HepG2 (cell line): ENCODE results near the gene TAGLN. TPM values are rescaled to one million over a fixed set of nuclear protein-coding genes. Genes with fewer than 3 reads are reported as not detected.

Experiments
- ATAC-seq: fragments of 200-7000 bp; cut with Tn5 transposase; 3 replicates; pipeline ENCODE4 v1.9.1; 2020; ENCODE audit warnings: mild to moderate bottlenecking, moderate library complexity
- BruUV-seq: library from RNA; stranded (reverse); fragments of 400-500 nt; replicated peaks from 2 replicates; lab custom pipeline; 2021; lab: Mats Ljungman, UMichigan
- CTCF ChIA-PET: fragments of 300-600 bp; formaldehyde crosslinking; extraction: SDS; loops from one replicate; lab custom pipeline; 2021; ENCODE audit warnings: low total read pairs, inconsistent platforms, low intra/inter-chr PET ratio; lab: Yijun Ruan, JAX
- POLR2A ChIA-PET: fragments of 350-600 bp; sonication (Branson Sonifier 250); formaldehyde crosslinking; loops from one replicate; lab custom pipeline; 2020; ENCODE audit warnings: antibody characterized with exemption, inconsistent platforms; lab: Yijun Ruan, JAX
- DNase-seq: peaks from one replicate; pipeline ENCODE4 v3.0.0-alpha.2; 2015; ENCODE audit warnings: low spot score
- FAIRE-seq: peaks from 3 replicates; lab custom pipeline; 2011; peaks lifted over from hg19 to GRCh38; lab: Jason Lieb, UNC
- H2AFZ ChIP-seq: one replicate; pipeline ENCODE4 v1.6.1; 2011; ENCODE audit warnings: low read length, inconsistent platforms
- H3K27ac ChIP-seq: fragments of 300-600 bp; 3 replicates; pipeline ENCODE4 v1.8.0; 2011; ENCODE audit warnings: mixed run types, mild to moderate bottlenecking, mixed read lengths, low read length, inconsistent platforms; ENCODE audit not compliant: insufficient read depth; ENCODE audit errors: extremely low read length
- H3K27me3 ChIP-seq, 2 experiments: fragments of 200-600 bp in 1 of 2; 2 replicates in 1 of 2; 3 replicates in 1 of 2; pipeline versions ENCODE4 v1.6.0 to v1.8.0; 2011; ENCODE audit warnings: low read length in 2 of 2, mild to moderate bottlenecking in 2 of 2, moderate library complexity in 2 of 2, inconsistent platforms in 1 of 2; ENCODE audit not compliant: insufficient read depth in 2 of 2, control insufficient read depth in 1 of 2
- H3K36me3 ChIP-seq, 2 experiments: fragments of 200-600 bp in 1 of 2; replicated peaks in 1 of 2; 2 replicates in 1 of 2; 3 replicates in 1 of 2; pipeline versions ENCODE4 v1.5.1 to v1.8.0; 2011; ENCODE audit warnings: low read length in 2 of 2, inconsistent platforms in 1 of 2; ENCODE audit not compliant: insufficient read depth in 2 of 2, control insufficient read depth in 1 of 2
- H3K4me1 ChIP-seq: 2 replicates; pipeline ENCODE4 v1.5.1; 2012; ENCODE audit warnings: low read length, inconsistent platforms; ENCODE audit not compliant: insufficient read depth
- H3K4me2 ChIP-seq: 2 replicates; pipeline ENCODE4 v1.6.0; 2011; ENCODE audit warnings: low read depth, low read length, inconsistent platforms
- H3K4me3 ChIP-seq, 3 experiments: fragments of 200-600 bp in 1 of 3; sonication (generic), shearing (Covaris generic) in 1 of 3; replicated peaks in 1 of 3; 2 replicates each; pipeline ENCODE4 v1.5.1; 2011 to 2016; ENCODE audit warnings: low read length in 3 of 3, inconsistent platforms in 2 of 3, low read depth in 2 of 3, mild to moderate bottlenecking in 2 of 3, control low read depth in 1 of 3, mixed read lengths in 1 of 3; ENCODE audit not compliant: insufficient read depth in 1 of 3
- H3K79me2 ChIP-seq: one replicate; pipeline ENCODE4 v1.6.1; 2011; ENCODE audit warnings: low read length, inconsistent platforms; ENCODE audit not compliant: insufficient read depth
- H3K9ac ChIP-seq: 2 replicates; pipeline ENCODE4 v1.6.0; 2011; ENCODE audit warnings: mild to moderate bottlenecking, low read depth, low read length, inconsistent platforms; ENCODE audit not compliant: insufficient read depth
- H3K9me3 ChIP-seq: 2 replicates; pipeline ENCODE4 v1.5.1; 2012; ENCODE audit warnings: mild to moderate bottlenecking, low read length
- H4K20me1 ChIP-seq: 2 replicates; pipeline ENCODE4 v1.6.0; 2011; ENCODE audit warnings: inconsistent platforms, mild to moderate bottlenecking, low read length, moderate library complexity; ENCODE audit not compliant: insufficient read depth
- ATF7-NPFF ChIP-seq: sonication (generic); formaldehyde crosslinking; IDR thresholded peaks from 2 replicates; pipeline ENCODE4 v1.8.1; 2023; ENCODE audit warnings: mild to moderate bottlenecking, low read depth, missing genetic modification reagents, moderate library complexity
- BCL6 ChIP-seq: IDR thresholded peaks from 2 replicates; pipeline ENCODE4 v1.6.1; 2016; ENCODE audit warnings: missing genetic modification reagents, missing compliant biosample characterization
- EZH2 ChIP-seq: conservative IDR thresholded peaks from 2 replicates; pipeline ENCODE4 v1.6.1; 2012; ENCODE audit warnings: mild to moderate bottlenecking, low read depth, low read length, moderate library complexity
- HNF1B ChIP-seq: sonication (generic); formaldehyde crosslinking; IDR thresholded peaks from 2 replicates; pipeline ENCODE4 v1.5.1; 2020; ENCODE audit warnings: mild to moderate bottlenecking, moderate library complexity, missing genetic modification reagents
- KDM3A ChIP-seq: IDR thresholded peaks from 2 replicates; pipeline ENCODE4 v1.6.1; 2018; ENCODE audit warnings: low read depth, missing compliant biosample characterization
- PAF1 ChIP-seq: IDR thresholded peaks from 2 replicates; pipeline ENCODE4 v1.6.1; 2016; ENCODE audit warnings: missing genetic modification reagents, missing compliant biosample characterization
- SMAD9 ChIP-seq: sonication (generic); formaldehyde crosslinking; IDR thresholded peaks from 2 replicates; pipeline ENCODE4 v1.5.1; 2020; ENCODE audit warnings: mild to moderate bottlenecking, missing genetic modification reagents
- TAF1 ChIP-seq: sonication (generic); formaldehyde crosslinking; IDR thresholded peaks from 2 replicates; pipeline ENCODE4 v1.4.0; 2020; ENCODE audit warnings: missing genetic modification reagents
- TERF1 ChIP-seq: sonication (generic); formaldehyde crosslinking; IDR thresholded peaks from 2 replicates; pipeline ENCODE4 v1.8.0; 2022; ENCODE audit warnings: mild to moderate bottlenecking, missing genetic modification reagents, moderate library complexity
- XRCC5 ChIP-seq: fragments of 200-400 bp; formaldehyde crosslinking; optimal IDR thresholded peaks from 2 replicates; pipeline ENCODE3; 2017; ENCODE audit warnings: mild to moderate bottlenecking, low read length
- ZBTB1 ChIP-seq: sonication (generic); formaldehyde crosslinking; IDR thresholded peaks from 2 replicates; pipeline ENCODE4 v1.4.0; 2020; ENCODE audit warnings: missing genetic modification reagents, borderline replicate concordance
- ZC3H13 ChIP-seq: sonication (generic); formaldehyde crosslinking; IDR thresholded peaks from 2 replicates; pipeline ENCODE4 v1.8.1; 2023; ENCODE audit warnings: mild to moderate bottlenecking, missing genetic modification reagents, moderate library complexity
- ZMAT3 ChIP-seq: sonication (generic); formaldehyde crosslinking; conservative IDR thresholded peaks from 2 replicates; pipeline ENCODE4 v1.7.0; 2021; ENCODE audit warnings: missing genetic modification reagents
- ZNF121 ChIP-seq: sonication (generic); formaldehyde crosslinking; IDR thresholded peaks from 2 replicates; pipeline ENCODE4 v1.5.0; 2020; ENCODE audit warnings: mild to moderate bottlenecking, missing genetic modification reagents
- ZNF766 ChIP-seq: sonication (generic); formaldehyde crosslinking; IDR thresholded peaks from 2 replicates; pipeline ENCODE4 v1.5.0; 2020; ENCODE audit warnings: missing genetic modification reagents, borderline replicate concordance
- ZNF780A ChIP-seq: sonication (generic); formaldehyde crosslinking; IDR thresholded peaks from 2 replicates; pipeline ENCODE4 v1.8.0; 2022; ENCODE audit warnings: mild to moderate bottlenecking, missing genetic modification reagents, moderate library complexity
- WGBS: methylation state at CpG from one replicate; pipeline ENCODE4 v1.1.6; 2017; ENCODE audit warnings: low lambda C conversion rate; 5-methylcytosine and 5-hydroxymethylcytosine counted together
- in situ Hi-C: cut with HindIII; loops from 2 replicates; pipeline ENCODE4 v1.10.0; 2017; ENCODE audit warnings: low pct_unique_long_range_greater_than_20kb; ENCODE audit not compliant: extremely low pct_ligation_motif_present
- intact Hi-C: fragments of 100-400 bp; cut with micrococcal nuclease; formaldehyde crosslinking; loops from one replicate; pipeline ENCODE4 v1.10.0; 2022; ENCODE audit not compliant: unreplicated experiment
- polyA plus RNA-seq, 8 experiments: library from polyadenylated mRNA; depleted of rRNA in 3 of 8; stranded (reverse) in 7 of 8; unstranded in 1 of 8; fragments of >200 nt; fragmentation: Illumina TruSeq in 4 of 8; extraction: Trizol in 4 of 8; gene quantifications; 2 replicates each; pipeline versions ENCODE4 v1.2.1 to v1.2.3, GENCODE V29; 2011 to 2016; ENCODE audit warnings: low read depth in 4 of 8, missing spikeins in 1 of 8, mixed read lengths in 1 of 8; ENCODE audit not compliant: insufficient read depth in 1 of 8
- total RNA-seq, 5 experiments: library from RNA; depleted of rRNA; stranded (reverse); fragments of >200 nt; fragmentation: Illumina TruSeq; extraction: Trizol; gene quantifications; 2 replicates each; pipeline ENCODE4 v1.2.3, GENCODE V29; 2016; ENCODE audit warnings: low read depth in 1 of 5

The TAGLN gene
- total and polyA plus RNA-seq, 2 of the 13 experiments (the other 11 are each of a cell fraction or from before 2014, with no cell fraction given): 12.6 to 75.4 TPM

- ATAC-seq (no peak), DNase-seq (no peak), FAIRE-seq (no peak)
- peaks cover 8 to 21% of the 10 kb centered on the region in 2 experiments; a peak in 4 of 5 replicates for H3K36me3 ChIP-seq
- H3K27ac ChIP-seq: no peak overlapping the region
- POLR2A ChIA-PET: no interaction called here
- CTCF ChIA-PET: no interaction called here
- H3K9me3 ChIP-seq: no peaks in the 10 kb centered on the region
- intact Hi-C loops: no loop called here
- no peak for TF ChIP-seq ZNF121 (CRISPR knock-in tag)
- TF ChIP-seq ZBTB1 (CRISPR knock-in tag): no peak
- no peak for TF ChIP-seq XRCC5
- TF ChIP-seq ZNF780A (CRISPR knock-in tag): no peak
- TF ChIP-seq PAF1: no peak
- TF ChIP-seq ZMAT3: no peak
- BruUV-seq: no TSS peak
- no peak overlapping the region for H3K4me2 ChIP-seq
- no peaks in the 10 kb centered on the region for H3K27me3 ChIP-seq
- no peak overlapping the region for H3K9ac ChIP-seq
- peaks cover 20% of the 10 kb centered on the region for H3K4me1 ChIP-seq
- H3K4me3 ChIP-seq: no peak overlapping the region
- H2AFZ ChIP-seq: no peak overlapping the region
- H4K20me1 ChIP-seq: no peaks in the 10 kb centered on the region
- WGBS: 98% methylated on average over 11 of the region's 16 CpGs
- H3K79me2 ChIP-seq: no peaks in the 10 kb centered on the region
- in situ Hi-C loops: no loop called here
Measured at GRCh38 chr11:117187799-117188481, 11.2 kb upstream of the TAGLN start.

- no peaks in the 10 kb centered on the region for H3K27me3 ChIP-seq
- ChIA-PET CTCF (no interaction called here), POLR2A (no interaction called here)
- H3K27ac ChIP-seq: no peak overlapping the region
- in situ Hi-C loops (no loop called here), intact Hi-C loops (no loop called here)
- H3K79me2 ChIP-seq: no peaks in the 10 kb centered on the region
- no peak overlapping the region for H2AFZ ChIP-seq
- no peak for FAIRE-seq
- H3K36me3 ChIP-seq: peaks cover 8 to 21% of the 10 kb centered on the region in 2 experiments; a peak in 4 of 5 replicates
- no peak for DNase-seq
- H3K9me3 ChIP-seq: no peaks in the 10 kb centered on the region
- no peak overlapping the region for H3K4me2 ChIP-seq
- H3K4me3 ChIP-seq: no peak overlapping the region
- ATAC-seq: no peak
- no peak overlapping the region for H3K9ac ChIP-seq
- BruUV-seq: no TSS peak
- peaks cover 20% of the 10 kb centered on the region for H3K4me1 ChIP-seq
- no peaks in the 10 kb centered on the region for H4K20me1 ChIP-seq
- WGBS: 83% methylated on average over 16 of the region's 20 CpGs
- TF ChIP-seq SMAD9 (CRISPR knock-in tag) (no peak), ZNF766 (no peak), BCL6 (CRISPR knock-in tag) (no peak), TAF1 (no peak), KDM3A (CRISPR knock-in tag) (no peak), ATF7-NPFF (no peak), EZH2 (no peak), ZC3H13 (CRISPR knock-in tag) (no peak), HNF1B (CRISPR knock-in tag) (no peak), TERF1 (CRISPR knock-in tag) (no peak)
Measured at GRCh38 chr11:117188620-117189081, 10.5 kb upstream of the TAGLN start.
